ENCODE measurements around the gene UBE2D4.
"Not testable (repeated sequence)": the region's sequence is repeated elsewhere in the genome, so short reads cannot be mapped to it uniquely, and the experiment has no call there.

The UBE2D4 gene

DNA sequence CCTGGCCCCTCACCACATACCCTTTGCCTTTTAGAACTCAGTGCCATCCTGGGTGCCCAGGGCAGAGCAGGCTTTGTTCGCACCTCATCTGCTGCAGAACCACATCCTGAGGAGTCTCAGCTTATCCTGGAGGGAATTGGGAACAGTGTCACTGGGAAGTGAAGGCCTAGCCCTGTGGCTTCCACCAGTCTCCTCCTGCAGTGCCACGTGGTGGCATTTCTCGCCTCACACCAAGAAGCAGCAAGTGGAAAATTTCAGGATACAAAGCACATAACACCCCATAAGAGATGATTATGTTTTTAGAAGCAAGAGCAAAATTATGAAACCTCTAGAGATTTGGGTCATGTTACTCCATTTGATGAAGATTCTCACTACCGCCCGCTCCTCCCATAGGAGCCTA is 26.8 kb downstream of the UBE2D4 start:
- H3K4me3 ChIP-seq (ENCODE audit: low read depth, low read length), result no peak overlapping the region
- DNase-seq (ENCODE audit: low read depth, low spot score), result no peak
- CTCF ChIA-PET, result interaction anchor here (1.4 to 2.2 kb wide), 2 partner anchors 114 to 371 kb away, joined by 3 to 7 read pairs; no protein-coding TSS in a partner anchor
- TF ChIP-seq, protein P1, sequence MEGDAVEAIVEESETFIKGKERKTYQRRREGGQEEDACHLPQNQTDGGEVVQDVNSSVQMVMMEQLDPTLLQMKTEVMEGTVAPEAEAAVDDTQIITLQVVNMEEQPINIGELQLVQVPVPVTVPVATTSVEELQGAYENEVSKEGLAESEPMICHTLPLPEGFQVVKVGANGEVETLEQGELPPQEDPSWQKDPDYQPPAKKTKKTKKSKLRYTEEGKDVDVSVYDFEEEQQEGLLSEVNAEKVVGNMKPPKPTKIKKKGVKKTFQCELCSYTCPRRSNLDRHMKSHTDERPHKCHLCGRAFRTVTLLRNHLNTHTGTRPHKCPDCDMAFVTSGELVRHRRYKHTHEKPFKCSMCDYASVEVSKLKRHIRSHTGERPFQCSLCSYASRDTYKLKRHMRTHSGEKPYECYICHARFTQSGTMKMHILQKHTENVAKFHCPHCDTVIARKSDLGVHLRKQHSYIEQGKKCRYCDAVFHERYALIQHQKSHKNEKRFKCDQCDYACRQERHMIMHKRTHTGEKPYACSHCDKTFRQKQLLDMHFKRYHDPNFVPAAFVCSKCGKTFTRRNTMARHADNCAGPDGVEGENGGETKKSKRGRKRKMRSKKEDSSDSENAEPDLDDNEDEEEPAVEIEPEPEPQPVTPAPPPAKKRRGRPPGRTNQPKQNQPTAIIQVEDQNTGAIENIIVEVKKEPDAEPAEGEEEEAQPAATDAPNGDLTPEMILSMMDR (IDR thresholded peaks at IDR 0.05; ENCODE audit: insufficient read depth, low read length, missing control alignments), result no peak
- POLR2A ChIA-PET, result no interaction called here

DNA sequence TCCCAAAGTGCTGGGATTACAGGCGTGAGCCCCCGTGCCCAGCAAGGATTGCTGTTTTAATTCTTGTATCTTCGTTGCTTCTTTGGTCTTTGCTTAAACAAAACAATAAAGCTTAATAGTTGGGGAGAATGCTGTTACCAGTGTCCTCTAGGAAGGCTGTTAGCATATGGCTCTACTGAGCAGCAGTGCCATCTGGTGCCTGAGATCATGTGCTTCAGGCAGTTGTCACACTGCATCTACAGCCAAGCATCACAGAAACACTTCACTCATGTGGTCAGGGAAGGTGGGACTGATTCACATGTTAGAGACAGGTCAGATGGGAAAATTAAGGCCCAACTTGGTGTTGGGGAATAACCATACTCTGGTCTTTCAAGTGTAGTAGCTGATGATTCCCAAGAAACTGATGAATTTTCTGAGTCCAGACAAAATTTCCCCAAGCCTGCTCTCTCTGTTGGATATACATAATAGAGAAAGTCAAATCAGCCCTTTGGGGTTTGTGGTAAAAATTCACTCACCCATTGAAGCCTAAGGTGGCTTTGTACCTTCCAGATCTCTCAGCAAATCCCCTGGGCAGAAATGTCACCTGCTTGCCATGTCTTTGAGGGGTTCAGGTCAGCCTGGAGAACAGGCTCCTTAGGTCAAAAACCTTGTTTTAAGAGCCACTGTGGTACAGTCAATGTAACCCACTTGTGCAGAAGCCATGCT is 28.4 kb downstream of the UBE2D4 start:
- POLR2A ChIA-PET, result no interaction called here
- CTCF ChIA-PET, result interaction anchor here (0.6 to 2.2 kb wide), 14 partner anchors 10 to 373 kb away, joined by 3 to 7 read pairs (median 4); partner anchors contain the start of gene STK17A
- TF ChIP-seq, protein P1 (IDR thresholded peaks at IDR 0.05; ENCODE audit: insufficient read depth, low read length, missing control alignments), result peak; percentile 75
- peak; percentile 21 for DNase-seq (ENCODE audit: low read depth, low spot score)
- H3K4me3 ChIP-seq (ENCODE audit: low read depth, low read length), result no peak overlapping the region

DNA sequence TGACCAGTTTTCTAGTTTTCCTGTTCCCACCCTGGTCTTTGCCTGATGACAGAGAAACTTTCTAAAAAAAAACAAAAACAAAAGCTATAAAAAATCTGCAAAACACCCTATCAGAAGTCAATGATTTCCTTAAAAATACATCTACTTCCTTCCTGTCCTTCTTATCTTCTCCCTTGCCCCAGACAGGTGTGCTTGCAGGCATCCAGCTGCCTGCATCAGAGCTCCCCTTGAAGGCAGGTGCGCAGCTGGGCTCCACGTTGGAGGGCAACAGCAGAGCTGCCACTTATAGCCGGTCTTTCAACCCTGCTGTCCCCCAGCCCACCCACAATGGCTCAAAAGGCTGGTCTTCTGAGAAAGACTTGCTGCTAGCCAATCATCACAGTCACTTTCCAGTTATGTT is 29.8 kb downstream of the UBE2D4 start:
- CTCF ChIA-PET, result interaction anchor here (1.3 to 1.4 kb wide), 2 partner anchors 11 to 374 kb away, joined by 4 to 5 read pairs; partner anchors contain the start of gene STK17A
- TF ChIP-seq, protein P1 (IDR thresholded peaks at IDR 0.05; ENCODE audit: insufficient read depth, low read length, missing control alignments), result no peak
- no peak overlapping the region for H3K4me3 ChIP-seq (ENCODE audit: low read depth, low read length)

DNA sequence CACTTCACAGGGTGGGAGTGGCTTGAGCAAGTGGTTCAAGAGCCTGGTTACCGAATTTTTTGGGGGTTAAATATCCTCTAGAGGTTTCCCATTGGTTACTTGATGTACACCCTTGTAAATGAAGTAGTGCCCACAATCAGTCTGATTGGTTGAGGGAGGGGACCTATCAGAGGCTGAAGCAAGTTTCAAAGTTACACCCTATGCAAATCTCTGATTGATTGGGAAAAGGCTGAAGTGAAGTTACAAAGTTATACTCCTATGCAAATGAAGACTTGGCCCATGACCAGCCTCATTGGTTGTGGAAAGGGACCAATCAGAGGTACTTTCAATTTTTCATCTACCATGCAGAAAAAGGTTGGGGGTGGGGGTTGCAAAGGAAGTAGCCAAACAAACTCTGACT is 34.7 kb downstream of the UBE2D4 start:
- DNase-seq (ENCODE audit: low read depth, low spot score), result no peak
- POLR2A ChIA-PET, result no interaction called here
- TF ChIP-seq, protein P1 (IDR thresholded peaks at IDR 0.05; ENCODE audit: insufficient read depth, low read length, missing control alignments), result no peak
- no peak overlapping the region for H3K4me3 ChIP-seq (ENCODE audit: low read depth, low read length)
- CTCF ChIA-PET, result no interaction called here

More for the DNA sequence above, 29.8 kb downstream of the UBE2D4 start:
- DNase-seq (ENCODE audit: low read depth, low spot score), result no peak
- POLR2A ChIA-PET, result no interaction called here

DNA sequence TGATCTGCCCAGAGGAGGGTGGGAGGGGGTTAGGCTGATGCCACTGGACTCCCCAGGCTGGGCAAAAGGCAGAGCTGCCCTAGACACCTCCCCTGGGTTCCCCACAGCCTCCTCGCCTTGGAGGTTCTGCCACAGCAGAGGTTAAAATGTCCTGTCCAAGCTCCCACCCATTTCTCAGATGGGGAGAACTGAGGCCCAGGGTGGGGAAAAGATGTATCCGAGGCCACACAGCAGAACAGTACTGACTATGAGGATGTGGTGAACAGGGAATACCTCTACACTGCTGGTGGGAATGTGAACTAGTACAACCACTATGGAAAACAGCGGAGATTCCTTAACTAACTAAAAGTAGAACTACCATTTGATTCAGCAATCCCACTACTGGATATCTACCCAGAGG is 40.2 kb downstream of the UBE2D4 start:
- DNase-seq (ENCODE audit: low read depth, low spot score); POLR2A ChIA-PET; CTCF ChIA-PET; H3K4me3 ChIP-seq (ENCODE audit: low read depth, low read length): not testable (repeated sequence)

DNA sequence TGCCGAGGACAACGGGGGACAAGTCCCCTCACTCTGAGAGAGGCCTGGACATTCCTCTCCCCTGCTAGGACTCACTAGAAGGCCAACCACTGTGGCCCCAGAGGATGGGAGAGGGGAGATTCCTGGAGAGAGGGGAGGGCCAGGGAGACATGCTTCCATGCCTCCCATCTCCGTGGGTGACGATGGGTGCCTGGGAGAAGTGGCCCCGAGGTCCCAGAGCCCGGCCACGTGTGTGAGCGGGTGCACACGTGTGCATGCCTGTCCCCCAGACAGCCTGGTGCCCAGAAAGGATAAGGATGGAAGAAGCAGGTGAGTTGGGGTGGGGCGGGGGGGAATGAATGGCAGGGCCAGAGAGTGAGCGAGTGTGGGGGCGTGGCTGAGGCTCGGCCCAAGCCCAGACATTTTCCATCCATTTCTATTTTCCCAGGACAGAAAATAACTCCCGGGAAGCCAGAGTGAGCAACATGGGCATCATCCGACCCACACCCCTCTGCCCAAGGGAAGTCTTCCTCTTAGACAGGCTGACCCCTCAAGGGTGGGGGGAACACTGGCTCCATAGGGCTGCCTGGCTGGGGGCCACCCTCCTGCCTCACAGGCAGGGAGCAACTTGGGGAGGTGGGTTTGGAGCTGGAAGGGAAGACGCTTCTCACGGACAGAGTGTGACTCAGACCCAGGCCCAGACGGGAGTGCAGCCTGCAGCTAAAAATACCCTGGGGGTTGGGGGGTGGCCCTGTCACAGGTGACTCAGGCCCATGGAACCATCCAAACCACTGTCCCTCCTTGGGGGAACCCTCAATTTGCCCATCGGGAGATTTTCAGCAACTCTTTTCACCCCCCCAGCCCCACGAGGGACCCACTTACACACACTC is 42.2 kb downstream of the UBE2D4 start:
- POLR2A ChIA-PET; DNase-seq (ENCODE audit: low read depth, low spot score); CTCF ChIA-PET; H3K4me3 ChIP-seq (ENCODE audit: low read depth, low read length): not testable (repeated sequence)

DNA sequence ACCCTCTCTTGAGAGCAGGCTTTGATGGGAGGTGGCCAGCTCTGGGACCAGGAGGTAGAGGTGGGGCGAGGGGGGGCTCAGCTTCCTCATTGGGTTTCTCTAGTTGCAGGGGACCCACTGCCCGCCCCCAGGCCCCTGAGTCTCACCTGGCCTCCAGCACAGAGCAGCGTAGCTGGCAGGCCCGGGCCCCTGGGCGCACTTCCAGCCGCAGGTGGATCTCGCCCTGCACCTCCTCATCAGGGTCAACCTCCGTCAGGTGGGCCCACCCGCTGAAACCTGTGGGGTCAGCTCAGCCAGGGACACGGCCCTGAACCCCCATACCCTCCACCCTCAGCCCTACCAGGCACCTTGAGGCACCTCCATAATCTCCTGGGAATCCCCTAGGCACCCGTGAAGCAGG is 43.4 kb downstream of the UBE2D4 start:
- CTCF ChIA-PET; H3K4me3 ChIP-seq (ENCODE audit: low read depth, low read length); POLR2A ChIA-PET; DNase-seq (ENCODE audit: low read depth, low spot score): not testable (repeated sequence)

DNA sequence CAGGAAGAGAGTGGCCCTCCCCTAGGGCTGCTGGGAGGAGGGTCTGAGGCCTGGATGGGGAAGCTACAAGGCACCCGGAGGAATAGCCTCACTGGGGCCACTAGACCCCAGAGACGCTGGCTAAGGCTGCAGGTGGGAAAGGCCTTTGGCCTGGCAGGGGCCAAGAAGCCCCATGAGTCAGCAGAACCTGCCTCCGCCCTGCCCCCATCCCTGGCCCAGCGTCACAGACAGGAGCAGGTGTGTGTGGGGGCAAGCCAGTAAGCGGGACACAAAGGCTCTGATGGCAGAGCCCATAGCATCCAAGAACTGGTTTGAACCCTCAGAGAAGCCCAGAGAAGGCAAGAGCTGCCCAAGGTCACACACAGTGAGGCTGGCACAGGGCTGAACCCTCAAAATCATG is 44.5 kb downstream of the UBE2D4 start:
- POLR2A ChIA-PET; H3K4me3 ChIP-seq (ENCODE audit: low read depth, low read length); DNase-seq (ENCODE audit: low read depth, low spot score); CTCF ChIA-PET: not testable (repeated sequence)

DNA sequence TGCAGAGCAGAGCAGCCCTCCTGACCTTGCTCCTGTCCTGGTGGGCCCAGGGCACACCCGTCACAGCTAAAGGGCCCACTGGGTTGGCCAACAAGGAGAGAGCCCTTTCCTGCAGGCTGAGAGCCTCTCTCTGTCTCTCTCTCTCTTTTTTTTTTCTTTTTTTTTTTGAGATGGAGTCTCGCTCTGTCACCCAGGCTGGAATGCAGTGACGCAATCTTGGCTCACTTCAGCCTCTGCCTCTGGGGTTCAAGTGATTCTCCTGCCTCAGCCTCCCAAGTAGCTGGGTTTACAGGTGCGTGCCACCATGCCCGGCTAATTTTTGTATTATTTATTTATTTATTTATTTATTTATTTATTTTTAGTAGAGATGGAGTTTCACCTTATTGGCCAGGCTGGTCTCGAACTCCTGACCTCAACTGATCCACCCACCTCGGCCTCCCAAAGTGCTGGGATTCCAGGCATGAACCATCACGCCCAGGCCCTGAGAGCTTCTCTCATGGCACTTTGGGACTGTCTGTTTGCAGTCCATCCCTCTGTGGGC is 47.9 kb downstream of the UBE2D4 start:
- POLR2A ChIA-PET; CTCF ChIA-PET; H3K4me3 ChIP-seq (ENCODE audit: low read depth, low read length); DNase-seq (ENCODE audit: low read depth, low spot score): not testable (repeated sequence)

DNA sequence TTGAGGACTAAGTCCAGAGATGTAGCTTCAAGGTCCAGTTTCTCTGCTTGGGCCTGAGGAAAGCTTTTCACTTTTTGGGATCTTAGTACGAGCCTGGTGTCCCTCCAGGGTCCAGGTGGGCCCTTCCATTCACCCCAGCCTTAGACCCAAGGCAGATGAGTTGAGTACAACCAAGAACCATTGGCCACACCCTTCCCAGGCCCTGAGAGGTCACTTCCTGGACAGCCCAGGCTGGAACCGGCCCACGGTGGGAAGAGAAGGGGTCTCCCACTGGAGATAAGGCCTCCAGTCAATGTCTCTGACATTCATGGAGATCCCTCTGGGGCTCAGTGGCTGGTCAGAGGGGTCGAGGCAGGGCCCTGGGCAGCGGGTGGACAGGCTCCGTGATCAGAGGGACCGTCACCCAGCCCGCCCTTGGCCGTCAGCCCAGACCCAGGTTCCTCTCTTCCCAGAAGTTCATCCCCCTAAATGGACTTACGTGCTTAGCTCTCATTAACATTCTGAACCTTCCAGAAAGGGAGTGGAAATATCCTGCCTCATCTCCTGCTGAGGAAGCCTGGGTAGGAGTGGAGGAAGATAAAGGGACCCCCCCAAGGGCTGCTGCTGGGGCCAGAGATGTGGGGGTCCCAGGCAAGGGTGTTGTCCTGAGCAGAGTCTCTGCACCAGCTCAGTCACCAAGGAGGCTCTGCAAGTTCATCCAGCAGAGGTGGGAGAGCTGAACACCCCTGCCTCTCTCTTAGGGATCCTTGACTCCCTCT is 48.7 kb downstream of the UBE2D4 start:
- H3K4me3 ChIP-seq (ENCODE audit: low read depth, low read length); CTCF ChIA-PET; DNase-seq (ENCODE audit: low read depth, low spot score); POLR2A ChIA-PET: not testable (repeated sequence)
